Glutamatergic neuron (in vitro differentiated cells): ENCODE data around the gene TTC23L. TPM values are rescaled to one million over a fixed set of nuclear protein-coding genes. Genes with fewer than 3 reads are reported as not detected.

Experiments used
- DNase-seq: peaks from one replicate; pipeline ENCODE4 v3.0.0; 2022
- H3K27ac Mint-ChIP-seq: one replicate; pipeline ENCODE4 v1.8.0; 2020; ENCODE audit warnings: mild to moderate bottlenecking, mixed read lengths, inconsistent platforms; ENCODE audit not compliant: unreplicated experiment
- H3K27me3 Mint-ChIP-seq: one replicate; pipeline ENCODE4 v1.8.0; 2020; ENCODE audit warnings: mild to moderate bottlenecking, moderate library complexity, mixed read lengths, inconsistent platforms; ENCODE audit not compliant: unreplicated experiment
- H3K36me3 Mint-ChIP-seq: one replicate; pipeline ENCODE4 v1.8.0; 2020; ENCODE audit warnings: mild to moderate bottlenecking, mixed read lengths, inconsistent platforms; ENCODE audit not compliant: unreplicated experiment
- H3K4me1 Mint-ChIP-seq: one replicate; pipeline ENCODE4 v1.8.0; 2020; ENCODE audit warnings: mild to moderate bottlenecking, low read depth, mixed read lengths, inconsistent platforms; ENCODE audit not compliant: unreplicated experiment
- H3K4me3 Mint-ChIP-seq: one replicate; pipeline ENCODE4 v1.8.0; 2020; ENCODE audit warnings: mild to moderate bottlenecking, mixed read lengths, inconsistent platforms; ENCODE audit not compliant: unreplicated experiment
- H3K9me3 Mint-ChIP-seq: one replicate; pipeline ENCODE4 v1.8.0; 2020; ENCODE audit warnings: mild to moderate bottlenecking, moderate library complexity, mixed read lengths, inconsistent platforms; ENCODE audit not compliant: unreplicated experiment
- CTCF ChIP-seq: fragments of 200-600 bp; sonication (generic); IDR thresholded peaks from one replicate; pipeline ENCODE4 v1.5.0; 2021; ENCODE audit not compliant: partially characterized antibody, unreplicated experiment
- total RNA-seq: library from RNA; stranded (reverse); fragmentation: NEBNext Ultra II Directional; extraction: Animal tissue kit (Norgen Biotek cat#: 25700); gene quantifications from one replicate; pipeline ENCODE4 v1.2.1, GENCODE V29; 2021; ENCODE audit not compliant: unreplicated experiment

Gene TTC23L
- total RNA-seq, 1 donor from 2014 or later = 1.2 TPM

DNA sequence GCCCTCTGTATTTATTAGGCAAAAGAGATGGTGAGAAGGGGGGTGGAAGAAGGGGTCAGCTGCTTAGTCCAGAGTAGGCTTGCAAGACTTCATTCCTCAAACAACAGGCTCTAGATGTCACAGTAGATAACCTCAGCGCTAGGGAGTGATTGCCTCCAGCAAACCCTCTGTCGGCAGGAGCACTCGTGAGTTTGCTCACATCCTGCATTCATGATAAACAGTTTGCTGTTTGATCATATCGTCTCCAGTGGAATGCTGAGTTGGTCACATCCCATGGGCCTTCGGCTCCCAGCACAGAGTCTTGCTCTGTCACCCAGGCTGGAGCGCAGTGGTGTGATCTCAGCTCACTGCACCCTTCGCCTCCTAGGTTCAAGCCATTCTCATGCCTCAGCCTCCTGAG, 3.6 kb downstream of the TTC23L start:
- H3K27me3 Mint-ChIP-seq = peaks cover 6% of the 10 kb centered on the region
- DNase-seq = no peak
- H3K27ac Mint-ChIP-seq = no peak overlapping the region
- no peak for TF ChIP-seq CTCF
- no peaks in the 10 kb centered on the region for H3K36me3 Mint-ChIP-seq
- H3K4me1 Mint-ChIP-seq = no peaks in the 10 kb centered on the region
- H3K4me3 Mint-ChIP-seq = no peak overlapping the region
- peaks cover 3% of the 10 kb centered on the region for H3K9me3 Mint-ChIP-seq

- no peak overlapping the region for H3K4me3 Mint-ChIP-seq
- peaks cover 6% of the 10 kb centered on the region for H3K27me3 Mint-ChIP-seq
- H3K4me1 Mint-ChIP-seq = no peaks in the 10 kb centered on the region
- no peak for TF ChIP-seq CTCF
- H3K36me3 Mint-ChIP-seq = no peaks in the 10 kb centered on the region
- H3K27ac Mint-ChIP-seq = no peak overlapping the region
- H3K9me3 Mint-ChIP-seq = peaks cover 3% of the 10 kb centered on the region
- no peak for DNase-seq
These were observed 4.5 kb downstream of the TTC23L start for GRCh38 chr5:34843497-34843896.

DNA sequence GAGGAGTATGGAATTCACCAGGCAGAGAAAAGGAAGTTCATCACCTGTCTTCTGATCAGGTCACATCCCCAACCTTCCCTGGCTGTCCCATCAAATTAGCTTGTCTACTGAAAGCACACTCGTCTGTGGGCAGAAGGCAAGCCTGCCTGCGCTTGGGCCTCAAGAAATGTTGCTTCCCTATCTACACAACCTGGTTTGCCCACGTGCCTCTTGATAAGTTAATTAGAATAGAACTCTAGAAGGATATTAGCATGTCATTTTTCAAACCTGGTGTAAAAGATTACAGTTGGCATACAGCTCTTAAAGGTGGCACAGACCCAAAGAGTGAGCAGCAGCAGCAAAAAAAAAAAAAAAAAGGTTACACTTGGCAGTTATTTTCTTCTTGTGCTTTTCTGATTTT, 5.1 kb downstream of the TTC23L start:
- no peak for DNase-seq
- TF ChIP-seq CTCF = no peak
- no peaks in the 10 kb centered on the region for H3K4me1 Mint-ChIP-seq

GRCh38 chr5:34844999-34845398, 6.0 kb downstream of the TTC23L start:
- Mint-ChIP-seq H3K9me3 (no peaks in the 10 kb centered on the region), H3K27ac (no peak overlapping the region), H3K4me3 (no peak overlapping the region), H3K36me3 (no peaks in the 10 kb centered on the region), H3K27me3 (no peaks in the 10 kb centered on the region), H3K4me1 (no peaks in the 10 kb centered on the region)
- TF ChIP-seq CTCF = no peak
- DNase-seq = no peak

More for the DNA sequence above, 5.1 kb downstream of the TTC23L start:
- no peak overlapping the region for H3K4me3 Mint-ChIP-seq
- no peak overlapping the region for H3K27ac Mint-ChIP-seq
- no peaks in the 10 kb centered on the region for H3K36me3 Mint-ChIP-seq
- H3K27me3 Mint-ChIP-seq = peaks cover 6% of the 10 kb centered on the region
- H3K9me3 Mint-ChIP-seq = peaks cover 3% of the 10 kb centered on the region

GRCh38 chr5:34847056-34847455, 8.1 kb downstream of the TTC23L start:
- Mint-ChIP-seq H3K27ac (no peak overlapping the region), H3K27me3 (no peaks in the 10 kb centered on the region), H3K4me1 (no peaks in the 10 kb centered on the region), H3K36me3 (no peaks in the 10 kb centered on the region), H3K4me3 (no peak overlapping the region), H3K9me3 (no peaks in the 10 kb centered on the region)
- no peak for DNase-seq
- TF ChIP-seq CTCF = no peak
